MM.1S (cell line): ENCODE measurements around the gene MBP.

ENCODE experiments used
- CTCF ChIP-seq: fragments of 300-600 bp; sonication (generic); IDR thresholded peaks from 2 replicates; pipeline ENCODE4 v1.5.1; 2016; ENCODE audit warnings: antibody characterized with exemption, low read length, mixed read lengths
- EZH2 ChIP-seq: fragments of 300-600 bp; sonication (generic); optimal IDR thresholded peaks from 2 replicates; pipeline ENCODE3; 2017; ENCODE audit warnings: low read depth, mild to moderate bottlenecking, antibody characterized with exemption, low read length, mixed read lengths

GRCh38 chr18:77161383-77161782, 28.8 kb upstream of the MBP start:
- TF ChIP-seq CTCF (no peak), EZH2 (no peak)
